Activated naive CD8-positive, alpha-beta T cell (primary cell): Measurements from ENCODE around the gene PHACTR4.
"Not testable (repeated sequence)": the region's sequence is repeated elsewhere in the genome, so short reads cannot be mapped to it uniquely, and the experiment has no call there.

ENCODE experiments used
- H3K27ac Mint-ChIP-seq: one replicate; pipeline ENCODE4 v1.8.0; 2021; ENCODE audit warnings: mixed read lengths
- H3K27me3 Mint-ChIP-seq: one replicate; pipeline ENCODE4 v1.8.0; 2021; ENCODE audit warnings: mixed read lengths
- H3K36me3 Mint-ChIP-seq: one replicate; pipeline ENCODE4 v1.8.0; 2021; ENCODE audit warnings: mixed read lengths
- H3K4me1 Mint-ChIP-seq: one replicate; pipeline ENCODE4 v1.8.0; 2021; ENCODE audit warnings: low read depth, mixed read lengths
- H3K4me3 Mint-ChIP-seq: one replicate; pipeline ENCODE4 v1.8.0; 2021; ENCODE audit warnings: mild to moderate bottlenecking, mixed read lengths
- H3K9me3 Mint-ChIP-seq: one replicate; pipeline ENCODE4 v1.8.0; 2021; ENCODE audit warnings: low read depth, mixed read lengths

PHACTR4 gene

GRCh38 chr1:28369371-28370238, at the start of gene PHACTR4:
Gene PHACTR4, plus strand, starts transcription at chr1:28369740. Its CDS starts 37,708 bp downstream, at chr1:28407448.
- peaks cover 36% of the 10 kb centered on the region for H3K4me1 Mint-ChIP-seq
- peaks cover 3% of the 10 kb centered on the region for H3K36me3 Mint-ChIP-seq
- no peaks in the 10 kb centered on the region for H3K27me3 Mint-ChIP-seq
- H3K4me3 Mint-ChIP-seq: peak within 1 kb of the TSS; percentile 95
- peak within 1 kb of the TSS; percentile 96 for H3K27ac Mint-ChIP-seq
- H3K9me3 Mint-ChIP-seq: no peaks in the 10 kb centered on the region

GRCh38 chr1:28322194-28322593, 47.3 kb upstream of the PHACTR4 start:
- Mint-ChIP-seq H3K4me3 (no peak overlapping the region), H3K4me1 (no peaks in the 10 kb centered on the region), H3K27me3 (peaks cover 3% of the 10 kb centered on the region), H3K36me3 (no peaks in the 10 kb centered on the region), H3K27ac (no peak overlapping the region), H3K9me3 (no peaks in the 10 kb centered on the region)

- H3K27me3 Mint-ChIP-seq: peaks cover 3% of the 10 kb centered on the region
- H3K4me1 Mint-ChIP-seq: peaks cover 6% of the 10 kb centered on the region
Observed at GRCh38 chr1:28323720-28324119, 45.8 kb upstream of the PHACTR4 start.

GRCh38 chr1:28326515-28326914, 43.0 kb upstream of the PHACTR4 start:
- peaks cover 2% of the 10 kb centered on the region for H3K36me3 Mint-ChIP-seq
- no peak overlapping the region for H3K4me3 Mint-ChIP-seq
- H3K27ac Mint-ChIP-seq: peak overlapping the region; percentile 37
- peaks cover under 1% of the 10 kb centered on the region for H3K27me3 Mint-ChIP-seq
- no peaks in the 10 kb centered on the region for H3K9me3 Mint-ChIP-seq
- peaks cover 23% of the 10 kb centered on the region for H3K4me1 Mint-ChIP-seq

More at GRCh38 chr1:28323720-28324119, 45.8 kb upstream of the PHACTR4 start:
- Mint-ChIP-seq H3K36me3 (no peaks in the 10 kb centered on the region), H3K4me3 (no peak overlapping the region), H3K27ac (no peak overlapping the region), H3K9me3 (no peaks in the 10 kb centered on the region)

- Mint-ChIP-seq H3K4me1 (peaks cover 24% of the 10 kb centered on the region), H3K4me3 (no peak overlapping the region), H3K9me3 (no peaks in the 10 kb centered on the region), H3K27me3 (no peaks in the 10 kb centered on the region), H3K36me3 (peaks cover 2% of the 10 kb centered on the region), H3K27ac (peak overlapping the region; percentile 37)
Observed at GRCh38 chr1:28326984-28327383, 42.6 kb upstream of the PHACTR4 start.

- H3K9me3 Mint-ChIP-seq, H3K27ac Mint-ChIP-seq, H3K36me3 Mint-ChIP-seq, H3K27me3 Mint-ChIP-seq: not testable (repeated sequence)
- Mint-ChIP-seq H3K4me3 (peak overlapping the region; percentile 98), H3K4me1 (peaks cover 27% of the 10 kb centered on the region)
Observed at GRCh38 chr1:28327431-28327830, 42.1 kb upstream of the PHACTR4 start.

- no peaks in the 10 kb centered on the region for H3K27me3 Mint-ChIP-seq
- peaks cover 35% of the 10 kb centered on the region for H3K4me1 Mint-ChIP-seq
- H3K9me3 Mint-ChIP-seq: no peaks in the 10 kb centered on the region
- H3K36me3 Mint-ChIP-seq: peaks cover 11% of the 10 kb centered on the region
- peak overlapping the region; percentile 98 for H3K4me3 Mint-ChIP-seq
- H3K27ac Mint-ChIP-seq: peak overlapping the region; percentile 98
Observed at GRCh38 chr1:28328228-28328648, 41.3 kb upstream of the PHACTR4 start.

GRCh38 chr1:28329395-28330153, 40.0 kb upstream of the PHACTR4 start:
- H3K4me3 Mint-ChIP-seq: peak overlapping the region; percentile 98
- H3K36me3 Mint-ChIP-seq: peaks cover 11% of the 10 kb centered on the region
- H3K27ac Mint-ChIP-seq: peak overlapping the region; percentile 98
- H3K27me3 Mint-ChIP-seq: no peaks in the 10 kb centered on the region
- no peaks in the 10 kb centered on the region for H3K9me3 Mint-ChIP-seq
- peaks cover 36% of the 10 kb centered on the region for H3K4me1 Mint-ChIP-seq

GRCh38 chr1:28338897-28339296, 30.6 kb upstream of the PHACTR4 start:
- Mint-ChIP-seq H3K36me3 (peaks cover 2% of the 10 kb centered on the region), H3K4me1 (peaks cover 5% of the 10 kb centered on the region), H3K27me3 (no peaks in the 10 kb centered on the region), H3K4me3 (no peak overlapping the region), H3K9me3 (no peaks in the 10 kb centered on the region), H3K27ac (no peak overlapping the region)

- Mint-ChIP-seq H3K27ac (no peak overlapping the region), H3K9me3 (no peaks in the 10 kb centered on the region), H3K4me3 (no peak overlapping the region), H3K27me3 (no peaks in the 10 kb centered on the region), H3K4me1 (peaks cover 5% of the 10 kb centered on the region), H3K36me3 (peaks cover 2% of the 10 kb centered on the region)
Observed at GRCh38 chr1:28339551-28339950, 30.0 kb upstream of the PHACTR4 start.

- Mint-ChIP-seq H3K9me3 (no peaks in the 10 kb centered on the region), H3K27ac (no peak overlapping the region), H3K27me3 (no peaks in the 10 kb centered on the region), H3K4me1 (peaks cover 5% of the 10 kb centered on the region), H3K36me3 (peaks cover 2% of the 10 kb centered on the region), H3K4me3 (no peak overlapping the region)
Observed at GRCh38 chr1:28340221-28340974, 29.1 kb upstream of the PHACTR4 start.

GRCh38 chr1:28341591-28341990, 27.9 kb upstream of the PHACTR4 start:
- H3K27me3 Mint-ChIP-seq: no peaks in the 10 kb centered on the region
- H3K36me3 Mint-ChIP-seq: no peaks in the 10 kb centered on the region

GRCh38 chr1:28343405-28343804, 26.1 kb upstream of the PHACTR4 start:
- Mint-ChIP-seq H3K4me1 (peaks cover 5% of the 10 kb centered on the region), H3K4me3 (no peak overlapping the region), H3K27me3 (no peaks in the 10 kb centered on the region), H3K36me3 (no peaks in the 10 kb centered on the region), H3K9me3 (no peaks in the 10 kb centered on the region), H3K27ac (no peak overlapping the region)

More at GRCh38 chr1:28341591-28341990, 27.9 kb upstream of the PHACTR4 start:
- peaks cover 5% of the 10 kb centered on the region for H3K4me1 Mint-ChIP-seq
- H3K9me3 Mint-ChIP-seq: no peaks in the 10 kb centered on the region
- no peak overlapping the region for H3K27ac Mint-ChIP-seq
- no peak overlapping the region for H3K4me3 Mint-ChIP-seq

- not testable (repeated sequence) for H3K9me3 Mint-ChIP-seq, H3K27me3 Mint-ChIP-seq, H3K4me1 Mint-ChIP-seq, H3K4me3 Mint-ChIP-seq, H3K36me3 Mint-ChIP-seq, H3K27ac Mint-ChIP-seq
Observed at GRCh38 chr1:28353248-28353810, 16.2 kb upstream of the PHACTR4 start.
